OCI-LY1 (cell line): ENCODE data around the gene NAA11.
"Not testable (repeated sequence)": the region's sequence is repeated elsewhere in the genome, so short reads cannot be mapped to it uniquely, and the experiment has no call there.

Experiments used
- H2AFZ ChIP-seq: fragments of 200-600 bp; sonication (generic), shearing (Covaris generic); 2 replicates; pipeline ENCODE4 v1.6.0; 2014; ENCODE audit warnings: antibody characterized with exemption, mild to moderate bottlenecking, low read length
- H3F3A ChIP-seq: fragments of 200-600 bp; sonication (generic), shearing (Covaris generic); 2 replicates; pipeline ENCODE4 v1.6.0; 2014; ENCODE audit warnings: mild to moderate bottlenecking, antibody characterized with exemption, low read length, moderate library complexity; ENCODE audit not compliant: insufficient read depth
- H3K27ac ChIP-seq: fragments of 200-600 bp; sonication (generic); 2 replicates; pipeline ENCODE4 v1.5.1; 2014; ENCODE audit warnings: low read length, mixed run types, mild to moderate bottlenecking, low read depth; ENCODE audit not compliant: poor library complexity, severe bottlenecking
- H3K27me3 ChIP-seq: fragments of 200-600 bp; sonication (generic); 2 replicates; pipeline ENCODE4 v1.6.0; 2014; ENCODE audit warnings: antibody characterized with exemption, mild to moderate bottlenecking, low read length, moderate library complexity; ENCODE audit not compliant: insufficient read depth
- H3K36me3 ChIP-seq: fragments of 200-600 bp; sonication (generic); 2 replicates; pipeline ENCODE4 v1.6.1; 2014; ENCODE audit warnings: mild to moderate bottlenecking, antibody characterized with exemption, low read length, moderate library complexity, mixed read lengths; ENCODE audit not compliant: insufficient read depth
- H3K4me1 ChIP-seq: fragments of 200-600 bp; sonication (generic); 2 replicates; pipeline ENCODE4 v1.5.1; 2014; ENCODE audit warnings: mild to moderate bottlenecking, low read length, moderate library complexity; ENCODE audit not compliant: insufficient read depth, severe bottlenecking
- H3K4me2 ChIP-seq: fragments of 200-600 bp; sonication (generic), shearing (Covaris generic); 2 replicates; pipeline ENCODE4 v1.6.1; 2014; ENCODE audit warnings: low read length
- H3K4me3 ChIP-seq: fragments of 200-600 bp; sonication (generic); 2 replicates; pipeline ENCODE4 v1.5.1; 2014; ENCODE audit warnings: low read length, low read depth, mild to moderate bottlenecking, mixed read lengths; ENCODE audit not compliant: poor library complexity, severe bottlenecking
- H3K79me2 ChIP-seq: fragments of 200-600 bp; shearing (Covaris generic); 2 replicates; pipeline ENCODE4 v1.6.1; 2016; ENCODE audit warnings: mixed run types, low read length, mixed read lengths; ENCODE audit not compliant: insufficient read depth
- H3K9ac ChIP-seq: fragments of 200-600 bp; sonication (generic), shearing (Covaris generic); 2 replicates; pipeline ENCODE4 v1.6.1; 2014; ENCODE audit warnings: mild to moderate bottlenecking, low read length, mixed read lengths
- H3K9me2 ChIP-seq: fragments of 200-600 bp; sonication (generic), shearing (Covaris generic); 2 replicates; pipeline ENCODE4 v1.6.1; 2014; ENCODE audit warnings: low read depth, mild to moderate bottlenecking, low read length, mixed read lengths
- H3K9me3 ChIP-seq: fragments of 200-600 bp; shearing (Covaris generic); 2 replicates; pipeline ENCODE4 v1.6.1; 2014; ENCODE audit warnings: low read length, mixed read lengths
- H4K20me1 ChIP-seq: fragments of 200-600 bp; sonication (generic), shearing (Covaris generic); 2 replicates; pipeline ENCODE4 v1.6.0; 2016; ENCODE audit warnings: mild to moderate bottlenecking, low read length; ENCODE audit not compliant: insufficient read depth
- EZH2 ChIP-seq: fragments of 200-600 bp; sonication (generic), shearing (Covaris generic); IDR thresholded peaks from 2 replicates; pipeline ENCODE4 v1.8.0; 2017; ENCODE audit warnings: borderline replicate concordance, mixed run types, mild to moderate bottlenecking, antibody characterized with exemption, low read length, moderate library complexity, mixed read lengths
- TF ChIP-seq, protein P1 (sequence below): fragments of 200-600 bp; sonication (generic), shearing (Covaris generic); IDR thresholded peaks from 2 replicates; pipeline ENCODE4 v1.5.1; 2017; ENCODE audit warnings: mild to moderate bottlenecking, antibody characterized with exemption, low read length, moderate library complexity, mixed read lengths

The NAA11 gene

DNA sequence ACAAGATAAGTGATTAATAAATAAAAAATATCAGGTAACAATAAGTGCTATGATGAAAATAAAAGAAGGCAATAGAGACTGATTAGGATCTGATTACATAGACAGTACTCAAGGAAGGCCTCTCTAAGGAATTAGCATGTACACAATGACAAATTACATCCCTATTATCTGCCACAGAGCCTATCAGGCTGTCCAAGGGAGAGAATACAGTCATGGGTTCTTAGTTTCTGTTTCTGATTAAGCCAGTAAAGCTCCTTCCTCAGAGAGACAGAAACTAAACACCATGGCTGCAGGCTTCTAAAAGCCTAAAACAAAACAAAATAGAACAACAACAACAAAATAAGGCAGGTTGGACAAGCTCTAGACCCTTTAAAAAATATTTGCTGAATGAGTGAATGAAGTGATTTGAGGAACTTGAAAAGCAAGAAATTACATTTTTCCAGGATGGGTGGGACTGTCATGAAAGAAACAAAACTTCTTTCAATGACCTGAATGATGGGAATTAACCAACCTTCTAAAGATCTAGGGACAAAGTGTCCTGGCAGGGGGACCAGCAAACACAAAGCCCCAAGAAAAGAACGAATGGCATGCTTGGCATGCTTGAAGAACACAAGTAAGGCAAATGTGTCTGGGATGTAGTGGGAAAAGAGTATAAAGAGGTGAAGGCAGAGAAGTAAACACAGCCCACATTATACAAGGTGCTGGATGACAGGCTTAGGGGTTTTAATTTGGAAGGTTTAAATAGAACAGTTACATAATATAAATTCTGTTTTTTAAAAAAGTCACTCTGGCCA lies 44.1 kb downstream of the NAA11 start:
- H3K4me2 ChIP-seq: no peak overlapping the region
- no peaks in the 10 kb centered on the region for H3K36me3 ChIP-seq
- TF ChIP-seq, protein P1, sequence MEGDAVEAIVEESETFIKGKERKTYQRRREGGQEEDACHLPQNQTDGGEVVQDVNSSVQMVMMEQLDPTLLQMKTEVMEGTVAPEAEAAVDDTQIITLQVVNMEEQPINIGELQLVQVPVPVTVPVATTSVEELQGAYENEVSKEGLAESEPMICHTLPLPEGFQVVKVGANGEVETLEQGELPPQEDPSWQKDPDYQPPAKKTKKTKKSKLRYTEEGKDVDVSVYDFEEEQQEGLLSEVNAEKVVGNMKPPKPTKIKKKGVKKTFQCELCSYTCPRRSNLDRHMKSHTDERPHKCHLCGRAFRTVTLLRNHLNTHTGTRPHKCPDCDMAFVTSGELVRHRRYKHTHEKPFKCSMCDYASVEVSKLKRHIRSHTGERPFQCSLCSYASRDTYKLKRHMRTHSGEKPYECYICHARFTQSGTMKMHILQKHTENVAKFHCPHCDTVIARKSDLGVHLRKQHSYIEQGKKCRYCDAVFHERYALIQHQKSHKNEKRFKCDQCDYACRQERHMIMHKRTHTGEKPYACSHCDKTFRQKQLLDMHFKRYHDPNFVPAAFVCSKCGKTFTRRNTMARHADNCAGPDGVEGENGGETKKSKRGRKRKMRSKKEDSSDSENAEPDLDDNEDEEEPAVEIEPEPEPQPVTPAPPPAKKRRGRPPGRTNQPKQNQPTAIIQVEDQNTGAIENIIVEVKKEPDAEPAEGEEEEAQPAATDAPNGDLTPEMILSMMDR: no peak
- TF ChIP-seq EZH2: no peak
- no peaks in the 10 kb centered on the region for H3K4me1 ChIP-seq
- no peaks in the 10 kb centered on the region for H4K20me1 ChIP-seq
- H3K4me3 ChIP-seq: no peak overlapping the region
- H3K9ac ChIP-seq: no peak overlapping the region
- no peaks in the 10 kb centered on the region for H3F3A ChIP-seq
- H3K9me2 ChIP-seq: no peaks in the 10 kb centered on the region
- H3K27me3 ChIP-seq: no peaks in the 10 kb centered on the region
- no peaks in the 10 kb centered on the region for H3K79me2 ChIP-seq
- H3K27ac ChIP-seq: no peak overlapping the region
- no peaks in the 10 kb centered on the region for H3K9me3 ChIP-seq
- H2AFZ ChIP-seq: no peak overlapping the region

DNA sequence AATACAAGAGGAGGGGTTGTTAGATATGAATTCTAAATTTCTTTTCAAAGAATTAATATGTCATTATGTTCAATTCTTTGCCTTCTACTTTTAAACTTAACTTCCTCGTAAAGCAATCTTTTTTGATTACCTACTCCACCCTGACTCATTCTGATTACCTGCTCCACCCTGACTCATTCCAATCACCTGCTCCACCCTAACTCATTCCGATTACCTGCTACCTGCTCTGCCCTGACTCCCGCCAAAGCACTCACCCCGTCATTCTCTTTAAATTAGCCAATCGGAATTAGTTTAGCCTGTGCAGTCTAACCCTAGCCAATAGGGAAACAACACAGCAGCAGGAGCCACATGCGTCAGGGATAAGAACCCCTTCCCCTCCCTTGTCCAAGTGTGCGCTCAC lies 48.4 kb downstream of the NAA11 start:
- H3K27me3 ChIP-seq, H3K79me2 ChIP-seq, H3K9me3 ChIP-seq, H3F3A ChIP-seq, H3K9ac ChIP-seq, H4K20me1 ChIP-seq, H2AFZ ChIP-seq, H3K4me3 ChIP-seq, H3K4me2 ChIP-seq, H3K27ac ChIP-seq, H3K36me3 ChIP-seq, H3K9me2 ChIP-seq, H3K4me1 ChIP-seq: not testable (repeated sequence)

DNA sequence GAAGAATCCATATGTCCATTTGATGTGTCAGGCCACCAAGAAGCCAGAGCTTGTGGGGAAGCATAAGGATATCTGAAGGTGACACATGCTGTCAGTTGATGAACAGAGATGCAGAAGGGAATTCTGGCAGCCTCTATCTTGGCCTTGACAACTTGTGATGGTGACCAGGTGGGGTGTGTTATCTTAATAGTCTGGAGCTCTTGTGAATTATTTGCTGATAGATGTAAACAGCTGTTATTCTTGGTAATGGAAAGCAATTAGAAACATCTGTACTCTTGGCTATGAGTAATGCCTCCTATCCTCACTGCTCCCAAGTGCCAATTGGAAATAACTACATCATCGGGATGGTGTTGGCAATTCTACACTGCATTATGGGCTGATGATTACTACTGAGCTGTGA lies 51.9 kb downstream of the NAA11 start:
- no peak overlapping the region for H3K4me3 ChIP-seq
- H3K36me3 ChIP-seq: no peaks in the 10 kb centered on the region
- H2AFZ ChIP-seq: no peak overlapping the region
- no peaks in the 10 kb centered on the region for H3F3A ChIP-seq
- H3K4me1 ChIP-seq: no peaks in the 10 kb centered on the region
- TF ChIP-seq, protein P1: no peak
- no peak for TF ChIP-seq EZH2
- no peaks in the 10 kb centered on the region for H3K27me3 ChIP-seq
- no peak overlapping the region for H3K9ac ChIP-seq
- H3K27ac ChIP-seq: no peak overlapping the region
- H3K9me3 ChIP-seq: no peaks in the 10 kb centered on the region
- H3K9me2 ChIP-seq: no peaks in the 10 kb centered on the region
- no peaks in the 10 kb centered on the region for H4K20me1 ChIP-seq
- no peak overlapping the region for H3K4me2 ChIP-seq
- H3K79me2 ChIP-seq: no peaks in the 10 kb centered on the region

DNA sequence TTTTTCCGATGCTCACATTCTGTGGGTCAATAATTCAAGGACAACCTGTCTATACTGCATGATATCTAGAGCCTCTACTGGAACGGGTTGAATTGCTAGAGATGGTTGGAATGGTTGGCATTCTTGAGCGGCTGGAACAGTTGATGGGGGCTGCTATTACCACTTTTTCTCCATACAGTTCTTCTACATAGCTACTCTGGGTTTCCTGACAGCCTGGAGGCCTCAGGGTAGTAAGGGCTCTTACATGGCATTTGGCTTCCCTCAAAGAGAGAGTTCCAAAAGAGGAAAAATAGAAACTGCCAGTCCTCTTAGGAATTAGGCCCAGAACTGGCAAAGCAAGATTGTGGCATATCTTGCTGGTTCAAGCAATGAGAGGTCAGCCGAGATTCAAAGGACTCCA lies 53.1 kb downstream of the NAA11 start:
- no peaks in the 10 kb centered on the region for H3K9me3 ChIP-seq
- no peak overlapping the region for H3K9ac ChIP-seq
- H4K20me1 ChIP-seq: no peaks in the 10 kb centered on the region
- H2AFZ ChIP-seq: no peak overlapping the region
- H3K4me2 ChIP-seq: no peak overlapping the region
- H3K9me2 ChIP-seq: no peaks in the 10 kb centered on the region
- H3K27me3 ChIP-seq: no peaks in the 10 kb centered on the region
- H3F3A ChIP-seq: no peaks in the 10 kb centered on the region
- TF ChIP-seq, protein P1: no peak
- TF ChIP-seq EZH2: no peak
- no peaks in the 10 kb centered on the region for H3K4me1 ChIP-seq
- no peaks in the 10 kb centered on the region for H3K79me2 ChIP-seq
- no peak overlapping the region for H3K27ac ChIP-seq
- H3K4me3 ChIP-seq: no peak overlapping the region
- no peaks in the 10 kb centered on the region for H3K36me3 ChIP-seq
